ENCODE results near the gene TMEM120B.

Gene TMEM120B

DNA sequence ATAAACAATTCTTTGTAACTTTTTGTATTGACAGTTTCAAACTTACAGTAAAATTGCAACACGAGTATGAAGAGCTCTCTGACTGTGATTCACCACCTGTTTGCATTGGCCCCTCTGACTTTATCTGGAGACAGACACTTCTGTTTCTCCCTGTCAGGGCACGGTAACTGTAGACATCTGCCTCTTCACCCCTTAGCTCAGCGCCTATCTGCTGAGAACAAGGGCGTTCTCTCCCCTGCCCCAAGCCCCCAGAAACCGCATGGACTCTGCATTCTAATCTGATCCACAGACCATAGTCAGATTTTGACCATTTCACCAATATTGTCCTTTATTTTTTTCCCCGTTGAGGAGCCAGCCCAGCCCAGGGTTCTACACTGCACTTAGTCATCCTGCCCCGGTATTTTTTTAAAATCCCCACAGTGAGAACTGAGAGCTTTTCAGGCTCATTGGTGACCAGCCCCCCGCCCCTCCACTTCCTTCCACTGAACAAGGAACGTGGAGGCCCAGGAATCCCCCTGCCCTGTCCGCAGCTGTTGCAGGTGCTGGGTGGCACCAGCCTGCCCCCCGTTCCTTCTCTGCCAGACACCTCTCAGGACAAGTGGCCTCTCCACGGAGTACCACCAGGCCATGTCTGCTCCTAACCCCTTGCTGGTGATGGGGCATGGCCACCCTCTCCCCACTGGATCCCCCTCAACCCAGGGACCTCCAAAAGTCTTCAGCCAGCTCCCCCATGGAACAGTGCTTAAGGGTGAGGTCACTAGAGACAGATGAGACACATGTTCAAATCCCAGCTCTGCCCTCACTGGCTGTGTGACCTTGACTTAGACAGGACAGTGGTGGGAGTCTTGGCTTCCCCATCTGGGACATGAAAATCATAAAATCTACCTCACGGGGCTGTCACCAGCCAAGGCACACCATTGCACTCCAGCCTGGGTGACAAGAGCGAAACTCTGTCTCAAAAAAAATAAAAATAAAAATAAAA is 69.7 kb downstream of the TMEM120B start (continued):
- TF ChIP-seq, protein P1, sequence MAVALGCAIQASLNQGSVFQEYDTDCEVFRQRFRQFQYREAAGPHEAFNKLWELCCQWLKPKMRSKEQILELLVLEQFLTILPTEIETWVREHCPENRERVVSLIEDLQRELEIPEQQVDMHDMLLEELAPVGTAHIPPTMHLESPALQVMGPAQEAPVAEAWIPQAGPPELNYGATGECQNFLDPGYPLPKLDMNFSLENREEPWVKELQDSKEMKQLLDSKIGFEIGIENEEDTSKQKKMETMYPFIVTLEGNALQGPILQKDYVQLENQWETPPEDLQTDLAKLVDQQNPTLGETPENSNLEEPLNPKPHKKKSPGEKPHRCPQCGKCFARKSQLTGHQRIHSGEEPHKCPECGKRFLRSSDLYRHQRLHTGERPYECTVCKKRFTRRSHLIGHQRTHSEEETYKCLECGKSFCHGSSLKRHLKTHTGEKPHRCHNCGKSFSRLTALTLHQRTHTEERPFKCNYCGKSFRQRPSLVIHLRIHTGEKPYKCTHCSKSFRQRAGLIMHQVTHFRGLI (tag by site-specific recombination; IDR thresholded peaks at IDR 0.05): no peak
- TF ChIP-seq, protein P2, sequence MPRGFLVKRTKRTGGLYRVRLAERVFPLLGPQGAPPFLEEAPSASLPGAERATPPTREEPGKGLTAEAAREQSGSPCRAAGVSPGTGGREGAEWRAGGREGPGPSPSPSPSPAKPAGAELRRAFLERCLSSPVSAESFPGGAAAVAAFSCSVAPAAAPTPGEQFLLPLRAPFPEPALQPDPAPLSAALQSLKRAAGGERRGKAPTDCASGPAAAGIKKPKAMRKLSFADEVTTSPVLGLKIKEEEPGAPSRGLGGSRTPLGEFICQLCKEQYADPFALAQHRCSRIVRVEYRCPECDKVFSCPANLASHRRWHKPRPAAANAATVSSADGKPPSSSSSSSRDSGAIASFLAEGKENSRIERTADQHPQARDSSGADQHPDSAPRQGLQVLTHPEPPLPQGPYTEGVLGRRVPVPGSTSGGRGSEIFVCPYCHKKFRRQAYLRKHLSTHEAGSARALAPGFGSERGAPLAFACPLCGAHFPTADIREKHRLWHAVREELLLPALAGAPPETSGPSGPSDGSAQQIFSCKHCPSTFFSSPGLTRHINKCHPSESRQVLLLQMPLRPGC (tag by site-specific recombination; IDR thresholded peaks at IDR 0.05): no peak
- TF ChIP-seq, protein P3, sequence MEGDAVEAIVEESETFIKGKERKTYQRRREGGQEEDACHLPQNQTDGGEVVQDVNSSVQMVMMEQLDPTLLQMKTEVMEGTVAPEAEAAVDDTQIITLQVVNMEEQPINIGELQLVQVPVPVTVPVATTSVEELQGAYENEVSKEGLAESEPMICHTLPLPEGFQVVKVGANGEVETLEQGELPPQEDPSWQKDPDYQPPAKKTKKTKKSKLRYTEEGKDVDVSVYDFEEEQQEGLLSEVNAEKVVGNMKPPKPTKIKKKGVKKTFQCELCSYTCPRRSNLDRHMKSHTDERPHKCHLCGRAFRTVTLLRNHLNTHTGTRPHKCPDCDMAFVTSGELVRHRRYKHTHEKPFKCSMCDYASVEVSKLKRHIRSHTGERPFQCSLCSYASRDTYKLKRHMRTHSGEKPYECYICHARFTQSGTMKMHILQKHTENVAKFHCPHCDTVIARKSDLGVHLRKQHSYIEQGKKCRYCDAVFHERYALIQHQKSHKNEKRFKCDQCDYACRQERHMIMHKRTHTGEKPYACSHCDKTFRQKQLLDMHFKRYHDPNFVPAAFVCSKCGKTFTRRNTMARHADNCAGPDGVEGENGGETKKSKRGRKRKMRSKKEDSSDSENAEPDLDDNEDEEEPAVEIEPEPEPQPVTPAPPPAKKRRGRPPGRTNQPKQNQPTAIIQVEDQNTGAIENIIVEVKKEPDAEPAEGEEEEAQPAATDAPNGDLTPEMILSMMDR (tag by site-specific recombination; IDR thresholded peaks at IDR 0.05): no peak
- no peak for TF ChIP-seq ZNF292 (tag by site-specific recombination; IDR thresholded peaks at IDR 0.05; ENCODE audit: borderline replicate concordance, low read depth)
- no peak for TF ChIP-seq ZNF707 (tag by site-specific recombination; IDR thresholded peaks at IDR 0.05)
- no peak for TF ChIP-seq ZNF561 (tag by site-specific recombination; IDR thresholded peaks at IDR 0.05; ENCODE audit: borderline replicate concordance)
- TF ChIP-seq ZNF558 (tag by site-specific recombination; IDR thresholded peaks at IDR 0.05): no peak
- TF ChIP-seq ZNF138 (tag by site-specific recombination; IDR thresholded peaks at IDR 0.05; ENCODE audit: borderline replicate concordance): no peak
- no peak; the same call in none of the 2 replicates for TF ChIP-seq KLF1 (tag by site-specific recombination; IDR thresholded peaks at IDR 0.05)
- TF ChIP-seq ZNF621 (tag by site-specific recombination; IDR thresholded peaks at IDR 0.05): no peak
- TF ChIP-seq ZNF16 (tag by site-specific recombination; IDR thresholded peaks at IDR 0.05; ENCODE audit: low read depth): no peak
- TF ChIP-seq ZNF473 (tag by site-specific recombination; IDR thresholded peaks at IDR 0.05): no peak
- TF ChIP-seq SCRT2 (tag by site-specific recombination; IDR thresholded peaks at IDR 0.05): peak; percentile 92
- no peak for TF ChIP-seq MEIS1 (CRISPR knock-in tag; IDR thresholded peaks at IDR 0.05; ENCODE audit: borderline replicate concordance)
- TF ChIP-seq SP7 (tag by site-specific recombination; IDR thresholded peaks at IDR 0.05): no peak
- no peak for TF ChIP-seq HOXD13 (CRISPR knock-in tag; IDR thresholded peaks at IDR 0.05; ENCODE audit: borderline replicate concordance)
- no peak for TF ChIP-seq ZNF670 (tag by site-specific recombination; IDR thresholded peaks at IDR 0.05; ENCODE audit: low read depth)
- no peak for TF ChIP-seq KLF7 (tag by site-specific recombination; IDR thresholded peaks at IDR 0.05; ENCODE audit: borderline replicate concordance)
- no peak for TF ChIP-seq IKZF3 (tag by site-specific recombination; IDR thresholded peaks at IDR 0.05)
- TF ChIP-seq, protein P4, sequence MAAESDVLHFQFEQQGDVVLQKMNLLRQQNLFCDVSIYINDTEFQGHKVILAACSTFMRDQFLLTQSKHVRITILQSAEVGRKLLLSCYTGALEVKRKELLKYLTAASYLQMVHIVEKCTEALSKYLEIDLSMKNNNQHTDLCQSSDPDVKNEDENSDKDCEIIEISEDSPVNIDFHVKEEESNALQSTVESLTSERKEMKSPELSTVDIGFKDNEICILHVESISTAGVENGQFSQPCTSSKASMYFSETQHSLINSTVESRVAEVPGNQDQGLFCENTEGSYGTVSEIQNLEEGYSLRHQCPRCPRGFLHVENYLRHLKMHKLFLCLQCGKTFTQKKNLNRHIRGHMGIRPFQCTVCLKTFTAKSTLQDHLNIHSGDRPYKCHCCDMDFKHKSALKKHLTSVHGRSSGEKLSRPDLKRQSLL (tag by site-specific recombination; IDR thresholded peaks at IDR 0.05): no peak
- TF ChIP-seq ZNF146 (tag by site-specific recombination; IDR thresholded peaks at IDR 0.05): no peak
- no peak for TF ChIP-seq ZNF830 (tag by site-specific recombination; IDR thresholded peaks at IDR 0.05; ENCODE audit: low read depth)
- TF ChIP-seq ZNF555 (tag by site-specific recombination; conservative IDR thresholded peaks at IDR 0.05): no peak
- TF ChIP-seq ZBTB20 (tag by site-specific recombination; IDR thresholded peaks at IDR 0.05): peak; percentile 63
- no peak for TF ChIP-seq ZNF544 (tag by site-specific recombination; IDR thresholded peaks at IDR 0.05)
- TF ChIP-seq ZSCAN30 (tag by site-specific recombination; IDR thresholded peaks at IDR 0.05): no peak
- peak; percentile 47; the same call in 1 of the 2 replicates for TF ChIP-seq ZNF335 (tag by site-specific recombination; conservative IDR thresholded peaks at IDR 0.05)
- TF ChIP-seq ZIC2 (tag by site-specific recombination; IDR thresholded peaks at IDR 0.05): no peak
- TF ChIP-seq ZNF239 (tag by site-specific recombination; IDR thresholded peaks at IDR 0.05): no peak

Measured in HEK293 (cell line).